ENCODE results near the gene ZDHHC17.

The ZDHHC17 gene

GRCh38 chr12:76830436-76830835 lies 66.5 kb downstream of the ZDHHC17 start:
- no peak for DNase-seq

- no peak for DNase-seq
These were observed 72.7 kb downstream of the ZDHHC17 start for GRCh38 chr12:76836633-76837032.

- DNase-seq, result no peak
These were observed 83.3 kb downstream of the ZDHHC17 start for GRCh38 chr12:76847260-76847659.

- no peak for DNase-seq
These were observed 84.2 kb downstream of the ZDHHC17 start for GRCh38 chr12:76848132-76848531.

- no peak for DNase-seq
These were observed 88.2 kb downstream of the ZDHHC17 start for GRCh38 chr12:76852106-76852505.

GRCh38 chr12:76855271-76855670 lies 91.4 kb downstream of the ZDHHC17 start:
- DNase-seq, result no peak

GRCh38 chr12:76856018-76856644 lies 92.2 kb downstream of the ZDHHC17 start:
- DNase-seq, result no peak

GRCh38 chr12:76859611-76860010 lies 95.7 kb downstream of the ZDHHC17 start:
- no peak for DNase-seq

GRCh38 chr12:76860256-76860655 lies 96.3 kb downstream of the ZDHHC17 start:
- no peak for DNase-seq

GRCh38 chr12:76863005-76863670 lies 99.2 kb downstream of the ZDHHC17 start:
- no peak for DNase-seq

- DNase-seq, result no peak
These were observed 99.9 kb downstream of the ZDHHC17 start for GRCh38 chr12:76863837-76864236.

- DNase-seq, result peak in 1 of 2 experiments; percentile 7
These were observed 101.0 kb downstream of the ZDHHC17 start for GRCh38 chr12:76864791-76865400.

GRCh38 chr12:76866151-76866567 lies 102.2 kb downstream of the ZDHHC17 start:
- peak; percentile 31 to 50 for DNase-seq

GRCh38 chr12:76866726-76867125 lies 102.8 kb downstream of the ZDHHC17 start:
- peak; percentile 44 to 46 for DNase-seq

- DNase-seq, result peak in 1 of 2 experiments; percentile 19
These were observed 107.2 kb downstream of the ZDHHC17 start for GRCh38 chr12:76871082-76871481.

GRCh38 chr12:76871742-76872141 lies 107.8 kb downstream of the ZDHHC17 start:
- no peak for DNase-seq

GRCh38 chr12:76872415-76872814 lies 108.5 kb downstream of the ZDHHC17 start:
- DNase-seq, result peak; percentile 78 to 91

GRCh38 chr12:76874027-76874426 lies 110.1 kb downstream of the ZDHHC17 start:
- DNase-seq, result no peak

GRCh38 chr12:76874491-76875190 lies 110.7 kb downstream of the ZDHHC17 start:
- DNase-seq, result no peak

- no peak for DNase-seq
These were observed 112.8 kb downstream of the ZDHHC17 start for GRCh38 chr12:76876696-76877229.

- DNase-seq, result peak; percentile 19 to 71
These were observed 114.4 kb downstream of the ZDHHC17 start for GRCh38 chr12:76878099-76878898.

Data from NCI-H526 (cell line).